Fibroblast of lung (primary cell): Measurements from ENCODE around the gene C9orf43.

Experiments
- EZH2 ChIP-seq: IDR thresholded peaks from 2 replicates; pipeline ENCODE4 v1.5.1; 2012; ENCODE audit warnings: low read length, control low read depth, mild to moderate bottlenecking; ENCODE audit errors: missing control alignments
- TF ChIP-seq, protein P1 (sequence below), 2 donors: IDR thresholded peaks in 1 of 2; conservative IDR thresholded peaks in 1 of 2; 1 replicate in 1 of 2; 2 replicates in 1 of 2; pipeline ENCODE4 v1.5.1; 2011 to 2012; ENCODE audit warnings: low read length in 2 of 2, control low read depth in 1 of 2, inconsistent platforms in 1 of 2, low read depth in 1 of 2, mild to moderate bottlenecking in 1 of 2

DNA sequence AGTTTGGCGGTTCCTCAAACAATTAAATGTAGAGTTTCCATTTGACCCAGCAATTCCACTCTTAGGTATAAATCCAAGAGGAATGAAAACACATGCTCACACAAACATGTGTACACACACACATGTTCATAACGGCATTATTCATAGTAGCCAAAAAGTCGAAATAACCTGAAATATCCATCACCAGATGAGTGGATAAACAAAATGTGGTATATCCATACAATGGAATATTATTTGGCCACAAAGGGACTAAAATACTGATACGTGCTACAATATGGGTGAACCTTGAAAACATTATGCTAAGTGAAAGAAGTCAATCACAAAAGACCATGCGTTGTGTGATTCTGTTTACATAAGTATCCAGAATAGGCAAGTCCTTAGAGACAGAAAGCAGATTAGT is 61.7 kb downstream of the C9orf43 start:
- TF ChIP-seq, protein P1, sequence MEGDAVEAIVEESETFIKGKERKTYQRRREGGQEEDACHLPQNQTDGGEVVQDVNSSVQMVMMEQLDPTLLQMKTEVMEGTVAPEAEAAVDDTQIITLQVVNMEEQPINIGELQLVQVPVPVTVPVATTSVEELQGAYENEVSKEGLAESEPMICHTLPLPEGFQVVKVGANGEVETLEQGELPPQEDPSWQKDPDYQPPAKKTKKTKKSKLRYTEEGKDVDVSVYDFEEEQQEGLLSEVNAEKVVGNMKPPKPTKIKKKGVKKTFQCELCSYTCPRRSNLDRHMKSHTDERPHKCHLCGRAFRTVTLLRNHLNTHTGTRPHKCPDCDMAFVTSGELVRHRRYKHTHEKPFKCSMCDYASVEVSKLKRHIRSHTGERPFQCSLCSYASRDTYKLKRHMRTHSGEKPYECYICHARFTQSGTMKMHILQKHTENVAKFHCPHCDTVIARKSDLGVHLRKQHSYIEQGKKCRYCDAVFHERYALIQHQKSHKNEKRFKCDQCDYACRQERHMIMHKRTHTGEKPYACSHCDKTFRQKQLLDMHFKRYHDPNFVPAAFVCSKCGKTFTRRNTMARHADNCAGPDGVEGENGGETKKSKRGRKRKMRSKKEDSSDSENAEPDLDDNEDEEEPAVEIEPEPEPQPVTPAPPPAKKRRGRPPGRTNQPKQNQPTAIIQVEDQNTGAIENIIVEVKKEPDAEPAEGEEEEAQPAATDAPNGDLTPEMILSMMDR (conservative IDR thresholded peaks at IDR 0.05 in 1 of 2, IDR thresholded peaks at IDR 0.05 in 1 of 2; ENCODE audit: low read depth in 1 of 2, low read length in 2 of 2), result no peak
- TF ChIP-seq EZH2, result no peak
